Measurements from ENCODE around the gene MARK4. TPM values are rescaled to one million over a fixed set of nuclear protein-coding genes. Genes with fewer than 3 reads are reported as not detected.

MARK4 gene
- total RNA-seq, 4 donors from 2014 or later: 10.2 to 26.2 (median 14.4) TPM

DNA sequence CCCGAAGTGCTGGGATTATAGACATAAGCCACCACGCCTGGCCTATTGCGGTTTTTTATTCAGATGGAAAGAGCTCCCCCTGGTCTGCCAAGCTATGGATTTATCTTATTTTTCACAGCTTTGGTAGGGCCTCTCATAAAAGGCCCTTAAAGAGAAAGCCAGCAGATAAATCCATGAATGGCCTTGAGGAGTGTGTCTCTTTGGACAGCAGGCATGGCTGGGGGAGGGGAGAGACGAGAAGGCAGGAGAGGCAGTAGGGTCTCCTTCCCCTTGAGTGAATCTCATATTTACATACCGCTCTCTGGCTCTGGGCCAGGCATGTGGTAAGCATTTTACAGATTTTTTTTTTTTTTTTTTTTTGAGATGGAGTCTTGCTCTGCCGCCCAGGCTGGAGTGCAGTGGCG is 25.2 kb downstream of the MARK4 start:
- TF ChIP-seq, protein P1, sequence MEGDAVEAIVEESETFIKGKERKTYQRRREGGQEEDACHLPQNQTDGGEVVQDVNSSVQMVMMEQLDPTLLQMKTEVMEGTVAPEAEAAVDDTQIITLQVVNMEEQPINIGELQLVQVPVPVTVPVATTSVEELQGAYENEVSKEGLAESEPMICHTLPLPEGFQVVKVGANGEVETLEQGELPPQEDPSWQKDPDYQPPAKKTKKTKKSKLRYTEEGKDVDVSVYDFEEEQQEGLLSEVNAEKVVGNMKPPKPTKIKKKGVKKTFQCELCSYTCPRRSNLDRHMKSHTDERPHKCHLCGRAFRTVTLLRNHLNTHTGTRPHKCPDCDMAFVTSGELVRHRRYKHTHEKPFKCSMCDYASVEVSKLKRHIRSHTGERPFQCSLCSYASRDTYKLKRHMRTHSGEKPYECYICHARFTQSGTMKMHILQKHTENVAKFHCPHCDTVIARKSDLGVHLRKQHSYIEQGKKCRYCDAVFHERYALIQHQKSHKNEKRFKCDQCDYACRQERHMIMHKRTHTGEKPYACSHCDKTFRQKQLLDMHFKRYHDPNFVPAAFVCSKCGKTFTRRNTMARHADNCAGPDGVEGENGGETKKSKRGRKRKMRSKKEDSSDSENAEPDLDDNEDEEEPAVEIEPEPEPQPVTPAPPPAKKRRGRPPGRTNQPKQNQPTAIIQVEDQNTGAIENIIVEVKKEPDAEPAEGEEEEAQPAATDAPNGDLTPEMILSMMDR (IDR thresholded peaks at IDR 0.05; ENCODE audit: low read depth): no peak

DNA sequence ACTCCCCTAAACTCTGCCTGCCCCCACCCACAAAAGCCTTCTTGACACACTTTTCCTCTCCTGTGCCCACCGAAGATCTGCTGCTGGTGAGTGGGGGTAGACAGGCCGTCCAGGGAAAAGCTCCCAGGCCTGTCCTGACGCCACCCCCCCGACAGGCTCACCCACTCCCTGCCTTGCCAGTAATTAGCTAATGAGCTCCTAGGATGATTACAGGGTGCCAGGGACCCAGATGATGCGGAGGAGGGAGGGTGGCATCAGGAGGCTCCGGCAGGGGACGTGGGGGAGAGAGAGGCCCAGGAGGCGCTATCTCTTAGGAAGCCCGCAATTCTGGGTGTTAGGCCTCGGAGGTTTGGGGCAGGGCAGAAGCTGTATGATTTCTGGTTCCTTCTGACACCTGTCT is 27.0 kb downstream of the MARK4 start:
- TF ChIP-seq, protein P1 (IDR thresholded peaks at IDR 0.05; ENCODE audit: low read depth): no peak

DNA sequence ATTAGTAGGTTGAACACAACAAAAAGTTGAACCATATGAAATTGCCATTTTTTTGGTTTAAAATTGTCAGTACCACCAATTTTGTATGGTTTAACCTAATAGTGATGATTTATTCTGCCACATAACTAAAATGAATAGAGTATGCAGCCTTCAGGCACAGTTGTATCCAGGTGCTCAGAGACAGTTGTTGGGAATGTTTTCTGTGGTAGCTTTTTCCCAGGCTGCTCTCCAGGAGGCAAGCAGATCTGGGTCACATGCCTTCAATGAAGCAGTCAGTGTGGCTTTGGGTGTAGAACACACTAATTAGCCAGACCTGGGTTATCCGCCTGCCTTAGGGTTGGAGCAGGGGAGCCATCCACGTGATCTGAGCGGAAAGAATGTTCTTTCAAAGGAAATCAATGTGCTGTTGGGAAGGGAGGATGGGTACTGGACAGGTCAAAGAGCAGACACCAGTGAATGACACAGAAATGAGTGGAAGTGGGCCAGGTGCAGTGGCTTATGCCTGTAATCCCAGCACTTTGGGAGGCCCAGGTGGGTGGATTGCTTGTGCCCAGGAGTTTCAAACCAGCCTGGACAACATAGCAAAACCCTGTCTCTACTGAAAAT is 28.6 kb downstream of the MARK4 start:
- TF ChIP-seq, protein P1 (IDR thresholded peaks at IDR 0.05; ENCODE audit: low read depth): no peak

DNA sequence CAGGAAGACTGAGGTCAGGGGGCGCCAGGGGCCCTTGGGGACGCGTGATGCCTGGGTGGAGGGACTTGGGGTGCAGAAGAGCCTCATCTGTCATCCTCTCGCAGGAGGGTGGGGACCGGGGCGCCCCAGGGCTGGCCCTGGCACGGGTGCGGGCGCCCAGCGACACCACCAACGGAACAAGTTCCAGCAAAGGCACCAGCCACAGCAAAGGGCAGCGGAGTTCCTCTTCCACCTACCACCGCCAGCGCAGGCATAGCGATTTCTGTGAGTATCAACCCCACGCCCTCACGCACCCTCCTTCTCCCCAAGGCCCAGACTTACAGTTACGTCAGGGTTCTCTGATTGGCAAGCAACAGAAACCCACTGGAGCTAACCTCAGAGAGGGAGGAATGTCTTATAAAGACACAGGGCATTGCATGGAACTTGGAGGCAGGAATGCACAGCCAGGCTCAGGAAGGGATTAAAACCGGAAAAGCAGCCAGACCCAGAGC is 29.4 kb downstream of the MARK4 start:
- TF ChIP-seq, protein P1 (IDR thresholded peaks at IDR 0.05; ENCODE audit: low read depth): no peak

DNA sequence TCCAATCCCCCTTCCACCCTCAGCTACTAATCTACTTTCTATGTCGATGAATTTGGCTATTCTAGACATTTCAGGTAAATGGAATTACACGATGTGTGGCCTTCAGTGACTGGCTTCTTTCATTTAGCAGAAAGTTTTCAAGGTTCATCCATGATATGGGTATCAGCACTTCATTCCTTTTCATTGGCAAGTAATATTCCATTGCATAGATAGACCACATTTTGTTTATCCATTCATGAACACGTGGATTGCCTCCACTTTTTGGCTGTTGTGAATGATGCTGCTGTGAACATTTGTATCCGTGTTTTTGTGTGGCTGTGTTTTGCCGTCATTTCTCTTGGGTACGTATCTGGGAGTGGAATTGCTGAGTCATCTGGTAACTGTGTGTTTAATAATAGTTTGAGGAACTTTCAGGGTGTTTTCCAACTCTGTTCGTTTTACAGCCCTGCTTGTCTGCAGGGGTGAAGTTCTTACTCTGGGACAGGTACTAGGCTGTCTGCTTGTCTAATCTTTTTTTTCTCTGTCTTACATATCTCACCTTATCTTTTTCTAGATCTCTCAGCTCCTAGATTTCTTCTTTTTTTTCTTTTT is 32.5 kb downstream of the MARK4 start:
- TF ChIP-seq, protein P1 (IDR thresholded peaks at IDR 0.05; ENCODE audit: low read depth): no peak

DNA sequence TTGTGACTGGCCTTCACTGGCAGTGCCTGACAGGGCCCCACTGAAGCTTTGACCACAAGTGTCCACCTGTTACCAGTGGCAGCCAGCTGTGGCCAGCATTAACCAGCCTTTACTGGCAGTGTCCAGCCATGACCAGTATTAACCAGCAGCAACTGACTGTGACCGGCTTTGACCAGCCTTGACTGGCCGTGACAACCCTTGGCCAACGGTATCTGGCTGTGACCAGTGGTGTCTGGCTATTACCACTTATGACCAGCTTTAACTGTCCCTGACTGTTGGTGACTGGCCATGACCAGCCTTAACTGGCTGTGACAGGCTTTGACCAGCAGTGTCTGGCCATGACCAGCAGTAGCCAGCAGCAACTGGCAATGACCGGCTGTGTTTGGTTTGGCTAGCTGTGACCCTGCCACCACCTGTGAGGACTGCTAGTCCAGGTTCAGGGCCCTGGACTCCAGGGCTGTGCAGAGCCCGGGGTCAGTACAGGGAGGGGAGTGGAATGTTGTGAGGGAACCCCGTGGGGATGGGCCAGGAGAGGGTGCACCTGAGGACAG is 39.4 kb downstream of the MARK4 start:
- TF ChIP-seq, protein P1 (IDR thresholded peaks at IDR 0.05; ENCODE audit: low read depth): no peak

DNA sequence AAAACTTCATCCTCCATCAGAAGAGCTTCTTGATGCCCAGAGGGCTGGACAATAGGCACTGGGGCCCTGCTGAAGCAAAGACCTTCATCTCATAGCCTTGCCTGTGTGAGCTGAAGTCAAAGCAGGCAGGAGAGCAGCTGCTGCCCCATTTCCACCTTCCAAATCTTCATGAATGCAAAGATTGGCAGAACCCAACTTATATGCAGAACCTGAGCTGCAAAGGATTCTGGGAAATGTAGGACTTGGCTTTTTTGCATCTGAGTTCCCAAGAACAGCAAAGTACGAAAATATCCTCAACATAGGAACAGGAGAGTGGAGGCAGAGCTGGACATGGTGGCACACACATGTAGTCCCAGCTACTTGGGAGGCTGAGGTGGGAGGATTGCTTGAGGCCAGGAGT is 40.8 kb downstream of the MARK4 start:
- TF ChIP-seq, protein P1 (IDR thresholded peaks at IDR 0.05; ENCODE audit: low read depth): no peak
